ENCODE data around the gene SLC9A9. TPM values are rescaled to one million over a fixed set of nuclear protein-coding genes. Genes with fewer than 3 reads are reported as not detected.

SLC9A9 gene
- total and polyA plus RNA-seq, 2 donors from 2014 or later = 3.7 to 16.5 TPM

DNA sequence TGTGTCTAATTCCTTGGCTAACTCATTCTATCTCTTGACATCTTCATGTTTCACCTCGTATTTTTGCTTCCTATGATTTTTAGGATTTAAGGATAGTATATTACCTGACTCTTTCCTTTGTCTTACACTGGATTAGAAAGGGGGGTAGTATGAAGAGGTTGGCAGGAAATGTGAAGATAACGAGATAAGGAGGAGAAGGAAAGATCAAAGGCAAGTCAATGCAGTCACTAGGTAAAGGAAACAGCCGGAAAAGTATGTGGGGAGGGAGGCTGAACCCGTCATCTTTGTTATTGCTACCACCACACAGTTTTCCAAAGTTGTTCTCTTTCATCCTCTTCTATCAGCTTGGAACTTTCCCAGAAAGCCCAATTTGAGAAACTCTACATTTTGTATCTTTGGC, 90.6 kb downstream of the SLC9A9 start:
- Histone ChIP-seq H3K9me3 (ENCODE audit: control insufficient read depth in 2 of 3, insufficient read depth in 1 of 3, low read length in 3 of 3) (no peaks in the 10 kb centered on the region), H3K4me3 (ENCODE audit: low read length in 3 of 3) (no peak overlapping the region), H3K27me3 (ENCODE audit: control insufficient read depth, insufficient read depth, low read length) (no peaks in the 10 kb centered on the region), H3K27ac (ENCODE audit: low read depth in 2 of 2, low read length in 2 of 2) (no peak overlapping the region), H3K9ac (ENCODE audit: low read length in 3 of 3) (no peak overlapping the region), H3K36me3 (ENCODE audit: control insufficient read depth in 2 of 3, insufficient read depth in 3 of 3, low read length in 3 of 3) (no peaks in the 10 kb centered on the region), H3K4me1 (ENCODE audit: control insufficient read depth in 2 of 3, insufficient read depth in 2 of 3, low read depth in 1 of 3, low read length in 3 of 3) (no peaks in the 10 kb centered on the region)
- DNase-seq (no peak), FAIRE-seq (no peak)
- TF ChIP-seq, protein P1, sequence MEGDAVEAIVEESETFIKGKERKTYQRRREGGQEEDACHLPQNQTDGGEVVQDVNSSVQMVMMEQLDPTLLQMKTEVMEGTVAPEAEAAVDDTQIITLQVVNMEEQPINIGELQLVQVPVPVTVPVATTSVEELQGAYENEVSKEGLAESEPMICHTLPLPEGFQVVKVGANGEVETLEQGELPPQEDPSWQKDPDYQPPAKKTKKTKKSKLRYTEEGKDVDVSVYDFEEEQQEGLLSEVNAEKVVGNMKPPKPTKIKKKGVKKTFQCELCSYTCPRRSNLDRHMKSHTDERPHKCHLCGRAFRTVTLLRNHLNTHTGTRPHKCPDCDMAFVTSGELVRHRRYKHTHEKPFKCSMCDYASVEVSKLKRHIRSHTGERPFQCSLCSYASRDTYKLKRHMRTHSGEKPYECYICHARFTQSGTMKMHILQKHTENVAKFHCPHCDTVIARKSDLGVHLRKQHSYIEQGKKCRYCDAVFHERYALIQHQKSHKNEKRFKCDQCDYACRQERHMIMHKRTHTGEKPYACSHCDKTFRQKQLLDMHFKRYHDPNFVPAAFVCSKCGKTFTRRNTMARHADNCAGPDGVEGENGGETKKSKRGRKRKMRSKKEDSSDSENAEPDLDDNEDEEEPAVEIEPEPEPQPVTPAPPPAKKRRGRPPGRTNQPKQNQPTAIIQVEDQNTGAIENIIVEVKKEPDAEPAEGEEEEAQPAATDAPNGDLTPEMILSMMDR (IDR thresholded peaks at IDR 0.05; ENCODE audit: borderline replicate concordance, extremely low read depth, insufficient read depth) = no peak
- intact Hi-C loops (cut with DNase I) = no loop called here

DNA sequence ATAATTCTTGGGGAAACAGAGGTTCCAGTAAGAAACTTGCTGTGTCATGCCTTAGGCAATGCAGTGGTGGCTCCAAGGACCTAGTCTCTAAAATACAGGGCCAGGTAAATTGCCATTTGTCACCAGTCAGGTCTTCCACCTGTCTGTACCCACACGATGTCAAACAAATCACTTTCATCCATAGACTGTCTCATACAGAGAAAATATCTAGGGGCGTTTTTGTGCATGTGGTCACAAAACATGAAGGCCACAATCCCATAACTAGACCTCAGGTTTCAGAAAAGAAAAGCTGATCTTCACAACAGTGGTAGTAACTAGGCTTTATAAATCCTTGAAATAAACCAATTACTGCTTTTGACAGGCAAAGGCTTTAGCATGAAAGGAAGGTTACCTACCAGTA, 92.3 kb downstream of the SLC9A9 start:
- Histone ChIP-seq H3K27ac (ENCODE audit: low read depth in 2 of 2, low read length in 2 of 2) (no peak overlapping the region), H3K27me3 (ENCODE audit: control insufficient read depth, insufficient read depth, low read length) (no peaks in the 10 kb centered on the region), H3K9me3 (ENCODE audit: control insufficient read depth in 2 of 3, insufficient read depth in 1 of 3, low read length in 3 of 3) (no peaks in the 10 kb centered on the region), H3K36me3 (ENCODE audit: control insufficient read depth in 2 of 3, insufficient read depth in 3 of 3, low read length in 3 of 3) (no peaks in the 10 kb centered on the region), H3K4me3 (ENCODE audit: low read length in 3 of 3) (no peak overlapping the region), H3K4me1 (ENCODE audit: control insufficient read depth in 2 of 3, insufficient read depth in 2 of 3, low read depth in 1 of 3, low read length in 3 of 3) (no peaks in the 10 kb centered on the region), H3K9ac (ENCODE audit: low read length in 3 of 3) (no peak overlapping the region)
- no peak for FAIRE-seq
- DNase-seq = no peak
- intact Hi-C loops (cut with DNase I) = no loop called here
- TF ChIP-seq, protein P1 (IDR thresholded peaks at IDR 0.05; ENCODE audit: borderline replicate concordance, extremely low read depth, insufficient read depth) = no peak

DNA sequence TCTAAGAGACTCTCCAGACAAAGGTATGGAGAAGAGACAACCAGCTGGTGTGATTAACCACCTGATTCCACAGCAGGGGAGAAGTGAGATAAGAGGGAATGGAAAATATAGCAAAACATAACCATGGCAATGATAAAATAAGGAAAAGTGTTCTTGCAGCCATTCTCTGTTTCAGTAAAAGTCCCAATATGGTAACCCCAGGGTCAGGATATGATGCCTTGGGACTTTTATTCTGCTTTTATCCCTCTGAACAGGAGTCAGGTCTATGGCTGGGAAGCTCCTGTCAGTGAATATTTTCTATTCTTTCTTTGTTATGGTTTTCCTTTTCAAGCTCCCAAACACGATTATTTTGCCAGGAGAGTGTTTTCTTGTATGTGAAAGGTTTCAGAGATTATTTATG, 94.2 kb downstream of the SLC9A9 start:
- Histone ChIP-seq H3K9me3 (ENCODE audit: control insufficient read depth in 2 of 3, insufficient read depth in 1 of 3, low read length in 3 of 3) (no peaks in the 10 kb centered on the region), H3K4me1 (ENCODE audit: control insufficient read depth in 2 of 3, insufficient read depth in 2 of 3, low read depth in 1 of 3, low read length in 3 of 3) (no peaks in the 10 kb centered on the region), H3K9ac (ENCODE audit: low read length in 3 of 3) (no peak overlapping the region), H3K27me3 (ENCODE audit: control insufficient read depth, insufficient read depth, low read length) (no peaks in the 10 kb centered on the region), H3K4me3 (ENCODE audit: low read length in 3 of 3) (no peak overlapping the region), H3K27ac (ENCODE audit: low read depth in 2 of 2, low read length in 2 of 2) (no peak overlapping the region), H3K36me3 (ENCODE audit: control insufficient read depth in 2 of 3, insufficient read depth in 3 of 3, low read length in 3 of 3) (no peaks in the 10 kb centered on the region)
- FAIRE-seq (no peak), DNase-seq (no peak)
- TF ChIP-seq, protein P1 (IDR thresholded peaks at IDR 0.05; ENCODE audit: borderline replicate concordance, extremely low read depth, insufficient read depth) = no peak
- intact Hi-C loops (cut with DNase I) = no loop called here

DNA sequence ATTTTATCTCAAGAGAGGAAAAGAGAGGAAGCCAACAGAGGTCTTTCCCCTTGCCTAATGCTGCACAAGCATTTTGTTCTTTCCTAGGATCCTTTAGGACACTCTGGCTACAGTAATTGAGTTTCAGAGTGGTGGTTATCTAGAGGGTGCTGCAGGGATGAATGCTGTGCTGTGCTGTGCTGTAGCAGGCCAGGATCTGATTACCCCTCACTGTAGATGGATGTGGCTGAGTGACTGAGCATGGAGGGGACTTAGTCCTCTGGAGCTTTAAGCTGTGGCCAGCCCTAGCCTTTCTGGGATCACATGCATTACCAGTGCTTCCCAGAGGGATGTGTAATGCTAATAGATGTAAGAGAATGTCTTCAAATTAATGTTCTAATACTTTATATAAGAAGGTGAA, 94.8 kb downstream of the SLC9A9 start:
- no peak for FAIRE-seq
- intact Hi-C loops (cut with DNase I) = no loop called here
- no peaks in the 10 kb centered on the region for H3K9me3 ChIP-seq (ENCODE audit: control insufficient read depth in 2 of 3, insufficient read depth in 1 of 3, low read length in 3 of 3)
- no peak for DNase-seq
- H3K9ac ChIP-seq (ENCODE audit: low read length in 3 of 3) = no peak overlapping the region
- no peak overlapping the region for H3K27ac ChIP-seq (ENCODE audit: low read depth in 2 of 2, low read length in 2 of 2)
- no peaks in the 10 kb centered on the region for H3K27me3 ChIP-seq (ENCODE audit: control insufficient read depth, insufficient read depth, low read length)
- no peak overlapping the region for H3K4me3 ChIP-seq (ENCODE audit: low read length in 3 of 3)
- H3K4me1 ChIP-seq (ENCODE audit: control insufficient read depth in 2 of 3, insufficient read depth in 2 of 3, low read depth in 1 of 3, low read length in 3 of 3) = no peaks in the 10 kb centered on the region
- TF ChIP-seq, protein P1 (IDR thresholded peaks at IDR 0.05; ENCODE audit: borderline replicate concordance, extremely low read depth, insufficient read depth) = no peak
- H3K36me3 ChIP-seq (ENCODE audit: control insufficient read depth in 2 of 3, insufficient read depth in 3 of 3, low read length in 3 of 3) = no peaks in the 10 kb centered on the region
